Activated T-helper 1 cell treated with Interleukin-2 at 50 U/mL for 16 hours (primary cell): ENCODE data around the gene PCGF3.
"Not testable (repeated sequence)": the region's sequence is repeated elsewhere in the genome, so short reads cannot be mapped to it uniquely, and the experiment has no call there.

Source experiments
- DNase-seq: peaks from one replicate; pipeline ENCODE4 v3.0.0-alpha.2; 2020; ENCODE audit warnings: low read depth

Gene PCGF3

GRCh38 chr4:764405-765169 is 59.0 kb downstream of the PCGF3 start:
- DNase-seq: no peak

DNA sequence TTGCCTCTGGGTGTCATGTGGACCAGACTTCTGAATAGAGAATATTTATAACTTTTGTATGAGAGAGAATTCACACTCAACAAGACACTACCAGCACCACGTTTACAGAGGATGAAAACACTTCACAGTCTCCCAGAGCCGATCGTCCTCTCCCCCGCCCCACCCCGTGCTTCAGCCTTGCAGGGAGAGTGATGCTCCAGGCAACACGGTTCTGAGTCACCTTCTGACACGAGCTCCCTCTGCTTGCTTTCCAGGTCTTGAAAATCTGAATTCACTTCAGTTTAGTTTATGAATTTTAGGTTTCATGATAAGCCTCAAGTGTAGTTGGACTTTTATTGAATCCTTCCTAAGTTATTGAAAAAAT is 60.5 kb downstream of the PCGF3 start:
- DNase-seq: no peak

- DNase-seq: no peak
Observed at GRCh38 chr4:766559-767283, 61.1 kb downstream of the PCGF3 start.

DNA sequence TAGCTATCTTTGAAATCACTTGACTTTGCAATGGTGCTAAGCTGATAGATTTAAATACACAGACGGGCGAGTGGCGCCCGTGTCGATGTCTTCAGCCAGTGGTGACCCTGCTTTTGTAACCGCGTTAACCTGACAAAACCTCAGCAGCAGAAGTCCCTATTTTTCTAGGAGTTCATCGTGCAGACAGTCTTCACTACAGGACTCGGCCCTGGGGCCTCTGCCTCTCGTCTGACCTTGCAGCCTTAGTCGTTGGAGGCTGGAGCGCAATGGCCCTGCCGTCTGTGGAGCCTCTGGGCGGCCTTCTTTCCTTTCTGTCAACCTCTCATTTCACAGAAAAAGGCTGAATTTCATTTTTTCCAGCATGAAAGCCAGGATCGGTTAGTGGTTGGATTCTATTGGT is 62.4 kb downstream of the PCGF3 start:
- DNase-seq: no peak

- DNase-seq: no peak
Observed at GRCh38 chr4:768995-769394, 63.4 kb downstream of the PCGF3 start.

DNA sequence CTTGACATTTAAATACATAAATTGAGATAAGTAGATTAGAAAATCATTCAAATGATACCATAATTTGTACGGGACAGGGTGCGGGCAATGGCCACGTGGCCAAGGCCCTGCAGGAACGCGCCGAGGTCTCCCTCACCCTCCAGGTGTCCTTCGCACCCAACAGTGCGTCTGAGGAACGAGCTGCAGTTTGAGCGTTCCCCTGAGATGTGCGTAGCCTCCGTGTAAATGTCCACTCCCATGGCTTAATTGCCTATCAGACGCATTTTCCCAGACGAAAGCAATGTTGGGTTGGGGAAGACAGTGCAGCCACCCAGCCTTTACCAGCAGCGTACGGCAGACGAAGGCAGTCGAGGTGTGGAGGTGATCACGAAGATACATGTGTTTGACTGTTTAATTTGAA is 63.9 kb downstream of the PCGF3 start:
- DNase-seq: no peak

DNA sequence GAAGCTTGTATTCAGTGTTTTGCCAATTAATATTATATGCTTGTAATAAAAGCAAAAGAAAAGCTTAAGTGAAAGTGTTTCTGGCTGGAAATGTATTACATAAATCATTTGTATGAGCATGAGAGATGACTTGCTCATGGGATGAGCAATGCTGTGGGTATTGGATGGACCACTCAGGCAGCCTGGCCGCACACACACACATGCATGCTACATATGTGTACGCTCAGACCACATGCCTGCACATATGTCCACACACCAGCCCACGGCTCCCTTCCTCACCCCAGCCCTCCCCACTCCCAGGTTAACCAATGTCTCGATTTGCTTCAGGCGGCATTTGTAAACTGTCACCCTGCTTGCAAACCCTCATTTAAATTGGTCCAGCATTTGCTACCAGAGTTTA is 64.4 kb downstream of the PCGF3 start:
- no peak for DNase-seq

DNA sequence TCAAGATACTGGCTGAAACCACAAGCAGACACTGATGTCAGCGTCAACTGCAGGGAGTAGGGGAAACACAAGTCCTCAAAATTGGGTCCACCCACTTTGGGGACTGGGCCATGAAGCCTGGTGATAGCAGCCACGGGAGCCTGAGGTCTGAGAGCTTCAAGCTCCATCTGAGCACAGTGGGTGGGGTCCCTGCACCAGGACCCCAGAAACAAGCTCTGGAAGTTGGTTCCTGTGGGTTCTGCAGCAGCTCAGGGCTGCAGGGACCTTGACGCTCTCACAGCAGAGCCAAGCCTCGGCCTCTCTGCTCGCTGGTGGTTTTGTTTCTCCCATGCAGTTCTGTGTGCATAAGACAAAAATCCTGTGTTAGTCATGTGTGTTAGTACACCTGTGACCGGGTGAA is 65.8 kb downstream of the PCGF3 start:
- DNase-seq: no peak

DNA sequence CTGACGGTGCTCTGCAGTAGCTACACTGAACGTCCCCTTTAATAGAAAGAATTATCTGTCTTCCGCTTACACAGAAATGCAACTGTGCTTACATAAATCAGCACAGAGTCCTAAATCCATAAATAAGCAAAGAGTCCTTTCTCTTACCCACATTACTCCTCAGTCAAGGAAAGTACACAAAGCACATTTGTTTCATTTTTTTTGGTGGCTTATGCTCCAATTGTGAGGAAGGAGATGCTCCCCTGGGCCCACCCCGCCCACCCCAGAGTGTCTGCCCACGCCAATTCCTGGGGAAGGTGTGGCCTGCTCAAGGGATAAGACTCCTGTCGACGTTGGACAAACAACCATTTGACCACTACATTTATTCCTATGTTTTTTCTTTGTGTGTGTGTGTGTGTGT is 66.5 kb downstream of the PCGF3 start:
- DNase-seq: no peak

DNA sequence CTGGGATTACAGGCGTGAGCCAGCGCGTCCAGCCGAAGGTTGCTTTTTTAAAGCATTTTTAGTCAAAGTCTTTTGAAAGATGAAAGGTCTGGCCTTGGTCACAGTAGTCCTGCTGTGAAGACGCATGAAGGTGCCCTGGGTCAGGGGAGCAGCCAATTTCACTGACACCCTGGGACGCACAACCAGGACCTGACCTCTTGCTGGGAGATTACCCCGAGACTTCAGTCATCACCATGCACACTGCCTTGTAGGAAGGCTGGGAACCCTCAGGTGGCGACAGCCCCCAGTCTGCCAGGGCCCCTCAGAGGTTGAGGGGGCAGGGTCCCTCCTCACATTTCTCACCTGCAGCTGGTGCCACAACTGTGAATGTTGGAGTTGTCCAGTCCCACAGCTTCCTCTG is 67.1 kb downstream of the PCGF3 start:
- DNase-seq: no peak

DNA sequence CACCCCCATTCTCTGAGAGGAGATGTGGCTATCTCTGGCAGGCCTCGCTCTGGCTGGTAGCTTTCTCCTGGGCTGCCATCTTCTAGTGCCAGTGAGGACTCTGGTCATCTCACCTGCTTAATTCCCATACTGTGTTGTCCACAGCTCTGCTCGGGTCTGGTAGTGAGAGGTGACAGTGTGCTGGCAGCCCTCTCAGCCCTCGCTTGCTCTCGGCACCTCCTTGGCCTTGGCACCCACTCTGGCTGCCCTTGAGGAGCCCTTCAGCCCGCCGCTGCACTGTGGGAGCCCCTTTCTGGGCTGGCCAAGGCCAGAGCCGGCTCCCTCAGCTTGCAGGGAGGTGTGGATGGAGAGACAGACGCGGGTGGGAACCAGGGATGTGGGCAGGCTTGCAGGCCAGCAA is 67.6 kb downstream of the PCGF3 start:
- no peak for DNase-seq

- not testable (repeated sequence) for DNase-seq
Observed at GRCh38 chr4:774419-775092, 68.9 kb downstream of the PCGF3 start.

GRCh38 chr4:775485-775884 is 69.9 kb downstream of the PCGF3 start:
- not testable (repeated sequence) for DNase-seq

DNA sequence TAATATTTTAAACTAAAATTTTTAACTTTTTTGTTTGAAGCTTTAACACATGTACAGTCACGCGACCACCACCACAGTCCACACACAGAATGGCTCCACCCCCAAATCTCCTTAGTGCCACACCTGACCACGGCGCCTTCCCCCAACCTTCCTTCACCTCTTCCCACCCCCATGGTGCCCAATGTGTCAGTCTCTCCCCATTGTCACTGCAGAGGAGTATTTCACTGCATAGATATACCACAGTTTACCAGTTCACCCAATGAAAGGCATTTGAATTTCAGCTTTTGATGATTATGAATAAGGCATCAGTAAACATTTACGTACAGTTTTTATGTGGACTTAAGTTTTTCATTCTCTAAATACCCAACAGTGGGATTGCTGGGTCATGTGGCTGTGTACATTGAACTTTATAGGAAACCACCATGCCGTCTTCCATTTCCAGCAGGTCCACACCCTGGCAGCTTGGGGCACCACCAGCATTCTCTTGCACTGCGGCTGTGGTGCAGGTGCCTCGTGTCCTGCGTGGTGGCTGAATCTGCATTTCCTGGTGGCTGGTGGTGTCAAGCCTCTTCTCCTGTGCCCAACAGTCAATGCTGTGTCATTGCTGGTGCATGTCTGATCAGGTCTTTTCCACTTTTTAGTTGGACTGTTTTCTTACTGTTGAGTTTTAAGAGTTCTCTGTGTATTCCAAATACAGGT is 71.3 kb downstream of the PCGF3 start:
- DNase-seq: no peak

DNA sequence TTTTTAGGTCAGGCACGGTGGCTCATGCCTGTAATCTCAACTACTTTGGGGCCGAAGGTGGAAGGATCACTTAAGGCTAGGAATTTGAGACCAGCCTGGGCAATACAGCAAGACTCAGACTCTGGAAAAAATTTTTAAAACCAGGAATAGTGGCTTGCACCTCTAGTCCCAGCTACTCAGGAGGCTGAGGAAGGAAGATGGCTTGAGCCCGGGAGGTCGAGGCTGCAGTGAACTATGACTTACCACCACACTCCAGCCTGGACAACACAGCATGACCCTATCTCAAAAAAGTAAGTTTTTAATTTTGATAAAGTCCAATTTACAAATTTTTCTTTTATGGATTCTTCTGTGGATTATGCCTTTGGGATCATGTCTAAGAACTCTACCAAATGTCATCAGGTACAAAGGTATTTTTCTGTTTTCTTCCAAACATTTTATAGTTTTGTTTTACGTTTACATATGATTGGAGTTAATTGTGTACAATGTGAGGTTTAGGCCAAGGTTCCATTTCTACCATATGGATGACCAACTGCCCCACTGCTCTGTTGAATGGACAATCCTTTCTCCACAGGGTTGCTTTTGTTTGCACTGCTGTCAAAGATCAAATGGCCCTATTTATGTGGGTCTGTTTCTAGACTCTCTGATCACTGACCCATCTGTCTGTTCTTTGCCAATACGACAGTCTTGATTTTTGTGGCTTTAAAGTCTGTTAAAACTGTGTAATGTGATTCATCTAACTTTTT is 72.1 kb downstream of the PCGF3 start:
- DNase-seq: no peak

- DNase-seq: no peak
Observed at GRCh38 chr4:779555-779954, 73.9 kb downstream of the PCGF3 start.

DNA sequence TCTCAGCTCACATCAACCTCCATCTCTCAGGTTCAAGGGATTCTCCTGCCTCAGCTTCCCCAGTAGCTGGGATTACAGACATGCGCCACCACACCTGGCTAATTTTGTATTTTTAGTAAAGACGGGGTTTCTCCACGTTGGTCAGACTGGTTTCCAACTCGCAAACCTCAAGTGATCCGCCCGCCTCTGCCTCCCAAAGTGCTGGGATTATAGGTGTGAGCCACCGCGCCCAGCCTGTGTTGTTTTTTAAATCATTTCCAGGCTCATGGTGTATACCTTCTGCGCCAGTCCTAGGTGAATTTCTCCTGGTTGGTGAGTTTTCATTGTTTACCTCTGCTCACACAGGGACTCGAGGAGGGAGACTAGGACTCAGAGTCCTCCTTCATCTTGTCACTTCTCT is 74.6 kb downstream of the PCGF3 start:
- DNase-seq: not testable (repeated sequence)

DNA sequence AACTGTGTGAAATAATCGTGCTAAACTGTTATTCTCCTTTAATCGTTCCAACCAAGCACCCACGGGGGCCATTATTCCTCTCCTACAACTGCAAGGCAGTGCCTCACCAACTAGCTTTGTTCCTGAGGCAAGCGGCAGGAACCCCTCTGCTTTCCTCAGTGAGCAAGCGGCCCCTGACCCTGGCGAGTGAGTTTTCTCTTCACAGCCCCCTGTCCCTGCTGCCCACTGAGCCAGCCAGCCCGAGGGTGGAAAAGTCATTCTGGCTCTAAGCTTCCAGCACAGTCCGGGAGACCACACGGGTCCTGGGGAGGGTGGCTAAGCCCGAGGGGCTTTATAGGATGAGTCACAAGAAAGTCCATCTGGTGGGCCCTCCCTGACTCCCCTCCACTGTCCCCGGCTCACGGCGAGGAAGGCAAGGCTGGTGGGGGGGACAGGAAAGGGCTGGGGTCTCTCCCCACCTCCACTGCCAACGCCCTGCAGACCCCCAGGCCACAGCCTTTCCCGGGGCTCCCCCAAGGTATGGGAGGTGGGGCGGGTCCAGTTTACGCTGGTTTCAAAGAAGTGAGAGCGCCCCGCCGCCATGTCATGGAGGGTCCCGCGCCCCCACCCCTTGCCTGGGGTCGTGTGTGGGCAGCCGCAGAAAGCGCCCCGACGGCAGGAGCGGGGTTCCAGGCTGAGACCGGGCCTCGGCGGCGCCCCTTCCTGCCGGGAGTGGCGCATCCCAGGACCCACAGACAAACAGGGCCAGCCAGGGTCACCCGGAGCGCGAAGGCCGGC is 75.3 kb downstream of the PCGF3 start:
- no peak for DNase-seq

DNA sequence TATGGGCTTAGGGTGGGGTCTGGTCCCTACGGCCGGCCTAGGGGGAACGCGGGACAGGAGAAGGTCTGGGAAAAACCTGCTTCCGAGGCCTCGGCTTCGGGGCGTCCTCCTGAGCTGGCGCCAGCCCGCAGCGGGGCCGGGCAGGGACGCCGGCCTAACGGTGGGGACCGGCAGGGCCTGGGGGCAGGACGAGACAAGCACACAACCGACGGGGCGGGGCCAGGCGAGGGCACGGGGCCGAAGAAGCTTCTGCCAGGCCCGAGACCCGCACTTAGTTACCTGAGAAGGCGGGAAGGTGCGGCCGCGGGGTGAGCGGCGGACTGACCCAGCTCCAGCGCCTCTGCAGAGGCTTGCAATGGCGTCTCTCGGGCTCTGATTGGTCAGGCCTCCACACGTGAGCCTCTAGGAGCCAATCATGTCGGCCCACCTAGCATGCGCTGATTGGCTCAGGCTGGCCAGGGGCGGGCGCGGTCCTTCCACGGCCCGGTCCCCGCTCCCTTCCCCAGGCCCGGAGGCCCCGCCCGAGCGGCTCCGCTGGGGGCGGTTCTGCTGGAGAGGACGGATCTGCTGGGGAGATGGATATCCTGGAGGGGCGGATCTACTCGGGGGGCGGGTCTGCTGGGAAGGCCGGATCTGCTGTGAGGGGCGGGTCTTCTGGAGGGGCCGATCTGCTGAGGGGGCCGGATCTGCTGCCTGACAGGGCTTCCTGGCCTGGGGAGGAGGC is 76.0 kb downstream of the PCGF3 start:
- DNase-seq: peak; percentile 98
